ENCODE measurements around the gene DLG2. TPM values are rescaled to one million over a fixed set of nuclear protein-coding genes. Genes with fewer than 3 reads are reported as not detected.

DLG2 gene
- total and polyA plus RNA-seq, 12 donors: 1.0 to 14.8 (median 7.4) TPM

GRCh38 chr11:83760932-83761331 is 1866.2 kb downstream of the DLG2 start:
- Histone ChIP-seq H3K9me3 (no peaks in the 10 kb centered on the region), H3K4me3 (no peak overlapping the region), H3K27ac (no peak overlapping the region), H3K27me3 (no peaks in the 10 kb centered on the region), H3K36me3 (no peaks in the 10 kb centered on the region), H3K4me1 (no peaks in the 10 kb centered on the region)
- WGBS, 2 donors: 83 to 89% methylated on average over 1 of the region's 1 CpG
- DNase-seq (no peak), ATAC-seq (no peak)
- intact Hi-C loops (cut with DNase I): no loop called here
- TF ChIP-seq, protein P1, sequence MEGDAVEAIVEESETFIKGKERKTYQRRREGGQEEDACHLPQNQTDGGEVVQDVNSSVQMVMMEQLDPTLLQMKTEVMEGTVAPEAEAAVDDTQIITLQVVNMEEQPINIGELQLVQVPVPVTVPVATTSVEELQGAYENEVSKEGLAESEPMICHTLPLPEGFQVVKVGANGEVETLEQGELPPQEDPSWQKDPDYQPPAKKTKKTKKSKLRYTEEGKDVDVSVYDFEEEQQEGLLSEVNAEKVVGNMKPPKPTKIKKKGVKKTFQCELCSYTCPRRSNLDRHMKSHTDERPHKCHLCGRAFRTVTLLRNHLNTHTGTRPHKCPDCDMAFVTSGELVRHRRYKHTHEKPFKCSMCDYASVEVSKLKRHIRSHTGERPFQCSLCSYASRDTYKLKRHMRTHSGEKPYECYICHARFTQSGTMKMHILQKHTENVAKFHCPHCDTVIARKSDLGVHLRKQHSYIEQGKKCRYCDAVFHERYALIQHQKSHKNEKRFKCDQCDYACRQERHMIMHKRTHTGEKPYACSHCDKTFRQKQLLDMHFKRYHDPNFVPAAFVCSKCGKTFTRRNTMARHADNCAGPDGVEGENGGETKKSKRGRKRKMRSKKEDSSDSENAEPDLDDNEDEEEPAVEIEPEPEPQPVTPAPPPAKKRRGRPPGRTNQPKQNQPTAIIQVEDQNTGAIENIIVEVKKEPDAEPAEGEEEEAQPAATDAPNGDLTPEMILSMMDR (IDR thresholded peaks at IDR 0.05): no peak

- no peak for DNase-seq
- Histone ChIP-seq H3K27ac (no peak overlapping the region), H3K4me1 (no peaks in the 10 kb centered on the region), H3K36me3 (no peaks in the 10 kb centered on the region), H3K9me3 (no peaks in the 10 kb centered on the region), H3K27me3 (no peaks in the 10 kb centered on the region), H3K4me3 (no peak overlapping the region)
- WGBS, 2 donors: 70 to 71% methylated on average over 4 of the region's 4 CpGs
- intact Hi-C loops (cut with DNase I): no loop called here
- TF ChIP-seq, protein P1 (IDR thresholded peaks at IDR 0.05): no peak
- ATAC-seq: no peak
Observed at GRCh38 chr11:83759148-83759547, 1868.0 kb downstream of the DLG2 start.

DNA sequence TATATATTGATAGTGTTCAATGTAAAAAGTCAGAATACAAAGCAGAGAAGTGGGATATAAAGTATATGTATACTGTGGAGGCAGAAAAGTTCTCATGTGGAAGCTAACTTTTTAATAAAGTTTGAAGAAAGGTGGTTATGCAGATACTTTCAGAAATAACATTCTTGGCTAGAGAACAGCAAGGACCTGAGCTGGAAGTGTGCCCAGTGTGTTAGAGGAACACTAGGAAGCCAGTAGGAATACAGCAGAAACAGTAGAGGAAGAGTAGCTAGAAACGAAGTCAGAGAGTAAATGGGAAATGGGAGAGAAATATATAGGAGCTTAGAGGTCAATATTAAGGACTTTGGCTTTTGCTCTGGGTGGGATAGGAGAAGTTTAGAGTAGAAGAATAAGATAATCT is 1876.1 kb downstream of the DLG2 start:
- Histone ChIP-seq H3K27me3 (no peaks in the 10 kb centered on the region), H3K27ac (no peak overlapping the region), H3K4me1 (no peaks in the 10 kb centered on the region), H3K4me3 (no peak overlapping the region), H3K36me3 (no peaks in the 10 kb centered on the region), H3K9me3 (no peaks in the 10 kb centered on the region)
- TF ChIP-seq, protein P1 (IDR thresholded peaks at IDR 0.05): no peak
- ATAC-seq (no peak), DNase-seq (no peak)
- 60 to 68% methylated on average over 1 of the region's 1 CpG for WGBS, 2 donors
- intact Hi-C loops (cut with DNase I): no loop called here

DNA sequence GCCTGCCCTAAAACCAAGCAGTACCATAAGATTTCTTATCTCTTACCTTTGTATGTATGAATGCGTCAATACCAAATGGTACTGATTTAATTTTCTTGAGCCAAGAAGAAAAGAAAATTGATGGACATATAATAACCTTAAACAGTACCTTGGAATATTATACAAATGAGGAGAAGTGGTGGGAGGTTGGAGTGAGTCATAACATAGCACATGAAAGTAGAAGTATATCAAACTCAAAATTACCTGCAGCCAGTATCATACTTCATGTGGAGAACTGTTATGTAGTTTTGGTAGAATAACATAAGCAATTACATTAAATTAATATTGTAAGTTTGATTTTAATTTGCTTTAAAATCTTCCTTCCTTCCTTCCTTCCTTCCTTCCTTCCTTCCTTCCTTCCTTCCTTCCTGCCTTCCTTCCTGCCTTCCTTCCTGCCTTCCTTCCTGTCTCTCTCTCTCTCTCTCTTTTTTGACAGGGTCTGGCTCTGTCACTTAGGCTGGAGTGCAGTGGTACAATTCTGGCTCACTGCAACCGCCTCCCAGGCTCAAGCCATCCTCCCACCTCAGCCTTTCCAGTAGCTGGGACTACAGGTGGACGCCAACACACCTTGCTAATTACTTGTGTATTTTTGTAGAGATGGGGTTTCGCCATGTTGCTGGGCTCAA is 1880.1 kb downstream of the DLG2 start:
- ATAC-seq: no peak
- 94 to 97% methylated on average over 4 of the region's 4 CpGs for WGBS, 2 donors
- TF ChIP-seq, protein P1 (IDR thresholded peaks at IDR 0.05): no peak

More for the DNA sequence above, 1880.1 kb downstream of the DLG2 start:
- Histone ChIP-seq H3K9me3 (peaks cover 0 to 12% (median 3%) of the 10 kb centered on the region in 11 donors), H3K4me3 (no peak overlapping the region), H3K27ac (no peak overlapping the region), H3K27me3 (no peaks in the 10 kb centered on the region), H3K4me1 (no peaks in the 10 kb centered on the region), H3K36me3 (no peaks in the 10 kb centered on the region)
- no peak for DNase-seq
- intact Hi-C loops (cut with DNase I): no loop called here

Data from heart right ventricle (tissue), 16 donors.